Activated effector memory CD4-positive, alpha-beta T cell treated with anti-CD3 and anti-CD28 coated beads, Interleukin-2, amount 50 U/mL, for 16 hours (primary cell): Measurements from ENCODE around the gene TIMELESS.
"Not testable (repeated sequence)": the region's sequence is repeated elsewhere in the genome, so short reads cannot be mapped to it uniquely, and the experiment has no call there.

Experiments used
- DNase-seq: peaks from one replicate; pipeline ENCODE4 v3.0.0-alpha.2; 2020

The TIMELESS gene

GRCh38 chr12:56468216-56469006, 19.2 kb upstream of the TIMELESS start, which contains the start of gene SPRYD4:
Gene SPRYD4, plus strand, starts transcription at chr12:56468578. Its CDS starts 14 bp downstream, at chr12:56468592.
- DNase-seq: peak; percentile 98

- peak; percentile 22 for DNase-seq
Measured at GRCh38 chr12:56462565-56462964, 13.3 kb upstream of the TIMELESS start.

GRCh38 chr12:56461235-56462159, 12.3 kb upstream of the TIMELESS start:
- DNase-seq: peak; percentile 24

- DNase-seq: no peak
Measured at GRCh38 chr12:56457817-56458216, 8.6 kb upstream of the TIMELESS start.

- DNase-seq: no peak
Measured at GRCh38 chr12:56454557-56454956, 5.3 kb upstream of the TIMELESS start, which contains the start of gene MIP. Gene MIP, minus strand, starts transcription at chr12:56454657. Its CDS starts 44 bp downstream, at chr12:56454613.

GRCh38 chr12:56451147-56451546, 1.9 kb upstream of the TIMELESS start:
- DNase-seq: peak; percentile 10

GRCh38 chr12:56450241-56450640, 1.0 kb upstream of the TIMELESS start:
- peak; percentile 16 for DNase-seq

- peak; percentile 24 for DNase-seq
Measured at GRCh38 chr12:56449622-56449984, 377 bp upstream of the TIMELESS start.

- not testable (repeated sequence) for DNase-seq
Measured at GRCh38 chr12:56443208-56443607, 6.0 kb downstream of the TIMELESS start.

- no peak for DNase-seq
Measured at GRCh38 chr12:56437430-56438176, 11.6 kb downstream of the TIMELESS start.

- DNase-seq: no peak
Measured at GRCh38 chr12:56434828-56435227, 14.4 kb downstream of the TIMELESS start.

- DNase-seq: no peak
Measured at GRCh38 chr12:56431850-56432249, 17.4 kb downstream of the TIMELESS start.

GRCh38 chr12:56431288-56431687, 17.9 kb downstream of the TIMELESS start:
- DNase-seq: no peak

GRCh38 chr12:56425940-56426438, 23.2 kb downstream of the TIMELESS start:
- no peak for DNase-seq

GRCh38 chr12:56425193-56425592, 24.0 kb downstream of the TIMELESS start:
- DNase-seq: no peak

GRCh38 chr12:56420411-56420810, 28.8 kb downstream of the TIMELESS start:
- no peak for DNase-seq

- DNase-seq: no peak
Measured at GRCh38 chr12:56417739-56418138, 31.5 kb downstream of the TIMELESS start.

- DNase-seq: no peak
Measured at GRCh38 chr12:56414401-56414800, 34.8 kb downstream of the TIMELESS start.

GRCh38 chr12:56413392-56413791, 35.8 kb downstream of the TIMELESS start:
- DNase-seq: peak; percentile 48

- peak; percentile 44 for DNase-seq
Measured at GRCh38 chr12:56411781-56412639, 37.2 kb downstream of the TIMELESS start.

GRCh38 chr12:56410768-56411167, 38.5 kb downstream of the TIMELESS start:
- DNase-seq: no peak
